ENCODE measurements around the gene FRAS1. TPM values are rescaled to one million over a fixed set of nuclear protein-coding genes. Genes with fewer than 3 reads are reported as not detected.

The FRAS1 gene
- total RNA-seq, 1 experiment from 2014 or later = 0.23 TPM

DNA sequence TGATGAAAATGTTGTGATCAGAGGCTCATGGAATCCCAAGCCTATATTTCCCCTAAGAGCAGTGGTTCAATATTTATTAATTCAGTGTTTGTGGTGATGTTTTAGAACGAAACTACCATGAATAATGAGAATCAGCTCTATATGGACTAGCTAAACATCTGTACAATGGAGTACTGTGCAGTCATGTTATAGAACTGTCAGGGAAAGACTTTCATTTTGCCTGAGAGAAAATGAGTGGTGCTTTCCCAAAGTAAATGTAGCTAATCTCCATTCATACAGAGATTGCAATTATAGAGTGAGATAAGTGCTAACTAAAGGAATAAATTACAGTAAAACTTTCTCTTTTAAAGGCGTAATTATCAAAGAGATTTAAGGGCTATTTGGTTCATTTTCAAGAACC is 147.1 kb downstream of the FRAS1 start:
- ChIA-PET POLR2A (no interaction called here), CTCF (no interaction called here)
- no peak for ATAC-seq
- intact Hi-C loops (cut with micrococcal nuclease; ENCODE audit: unreplicated experiment) = no loop called here
- no peaks in the 10 kb centered on the region for H3K9me3 ChIP-seq (ENCODE audit: control insufficient read depth, insufficient read depth, low read depth, low read length)
- DNase-seq (ENCODE audit: low read depth, low spot score) = no peak
- H3K4me1 ChIP-seq (ENCODE audit: control insufficient read depth, insufficient read depth, low read length) = no peaks in the 10 kb centered on the region
- H3K36me3 ChIP-seq (ENCODE audit: control insufficient read depth, insufficient read depth, low read length) = no peaks in the 10 kb centered on the region
- H3K27ac ChIP-seq (ENCODE audit: low read length) = no peak overlapping the region
- TF ChIP-seq POLR2AphosphoS5 (IDR thresholded peaks at IDR 0.05; ENCODE audit: low read depth, low read length) (no peak), TCF7L2 (IDR thresholded peaks at IDR 0.05; ENCODE audit: low read depth, low read length) (no peak), SIN3A (IDR thresholded peaks at IDR 0.05; ENCODE audit: borderline replicate concordance, insufficient read depth, low read depth, low read length) (no peak)
- TF ChIP-seq, protein P1, sequence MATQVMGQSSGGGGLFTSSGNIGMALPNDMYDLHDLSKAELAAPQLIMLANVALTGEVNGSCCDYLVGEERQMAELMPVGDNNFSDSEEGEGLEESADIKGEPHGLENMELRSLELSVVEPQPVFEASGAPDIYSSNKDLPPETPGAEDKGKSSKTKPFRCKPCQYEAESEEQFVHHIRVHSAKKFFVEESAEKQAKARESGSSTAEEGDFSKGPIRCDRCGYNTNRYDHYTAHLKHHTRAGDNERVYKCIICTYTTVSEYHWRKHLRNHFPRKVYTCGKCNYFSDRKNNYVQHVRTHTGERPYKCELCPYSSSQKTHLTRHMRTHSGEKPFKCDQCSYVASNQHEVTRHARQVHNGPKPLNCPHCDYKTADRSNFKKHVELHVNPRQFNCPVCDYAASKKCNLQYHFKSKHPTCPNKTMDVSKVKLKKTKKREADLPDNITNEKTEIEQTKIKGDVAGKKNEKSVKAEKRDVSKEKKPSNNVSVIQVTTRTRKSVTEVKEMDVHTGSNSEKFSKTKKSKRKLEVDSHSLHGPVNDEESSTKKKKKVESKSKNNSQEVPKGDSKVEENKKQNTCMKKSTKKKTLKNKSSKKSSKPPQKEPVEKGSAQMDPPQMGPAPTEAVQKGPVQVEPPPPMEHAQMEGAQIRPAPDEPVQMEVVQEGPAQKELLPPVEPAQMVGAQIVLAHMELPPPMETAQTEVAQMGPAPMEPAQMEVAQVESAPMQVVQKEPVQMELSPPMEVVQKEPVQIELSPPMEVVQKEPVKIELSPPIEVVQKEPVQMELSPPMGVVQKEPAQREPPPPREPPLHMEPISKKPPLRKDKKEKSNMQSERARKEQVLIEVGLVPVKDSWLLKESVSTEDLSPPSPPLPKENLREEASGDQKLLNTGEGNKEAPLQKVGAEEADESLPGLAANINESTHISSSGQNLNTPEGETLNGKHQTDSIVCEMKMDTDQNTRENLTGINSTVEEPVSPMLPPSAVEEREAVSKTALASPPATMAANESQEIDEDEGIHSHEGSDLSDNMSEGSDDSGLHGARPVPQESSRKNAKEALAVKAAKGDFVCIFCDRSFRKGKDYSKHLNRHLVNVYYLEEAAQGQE (IDR thresholded peaks at IDR 0.05; ENCODE audit: insufficient read depth in 1 of 2, low read depth in 2 of 2, low read length in 1 of 2) = no peak
- TF ChIP-seq, protein P2, sequence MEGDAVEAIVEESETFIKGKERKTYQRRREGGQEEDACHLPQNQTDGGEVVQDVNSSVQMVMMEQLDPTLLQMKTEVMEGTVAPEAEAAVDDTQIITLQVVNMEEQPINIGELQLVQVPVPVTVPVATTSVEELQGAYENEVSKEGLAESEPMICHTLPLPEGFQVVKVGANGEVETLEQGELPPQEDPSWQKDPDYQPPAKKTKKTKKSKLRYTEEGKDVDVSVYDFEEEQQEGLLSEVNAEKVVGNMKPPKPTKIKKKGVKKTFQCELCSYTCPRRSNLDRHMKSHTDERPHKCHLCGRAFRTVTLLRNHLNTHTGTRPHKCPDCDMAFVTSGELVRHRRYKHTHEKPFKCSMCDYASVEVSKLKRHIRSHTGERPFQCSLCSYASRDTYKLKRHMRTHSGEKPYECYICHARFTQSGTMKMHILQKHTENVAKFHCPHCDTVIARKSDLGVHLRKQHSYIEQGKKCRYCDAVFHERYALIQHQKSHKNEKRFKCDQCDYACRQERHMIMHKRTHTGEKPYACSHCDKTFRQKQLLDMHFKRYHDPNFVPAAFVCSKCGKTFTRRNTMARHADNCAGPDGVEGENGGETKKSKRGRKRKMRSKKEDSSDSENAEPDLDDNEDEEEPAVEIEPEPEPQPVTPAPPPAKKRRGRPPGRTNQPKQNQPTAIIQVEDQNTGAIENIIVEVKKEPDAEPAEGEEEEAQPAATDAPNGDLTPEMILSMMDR (IDR thresholded peaks at IDR 0.05) = no peak
- no peaks in the 10 kb centered on the region; the same call in 1 of the 2 replicates for H3K27me3 ChIP-seq (ENCODE audit: control insufficient read depth, insufficient read depth, low read length)
- no peak overlapping the region for H3K4me3 ChIP-seq (ENCODE audit: low read depth in 2 of 2, low read length in 2 of 2)
- BruUV-seq (replicated peaks) = no TSS peak
- in situ Hi-C loops (cut with HindIII; ENCODE audit: low pct_unique_long_range_greater_than_20kb, low sequenced_read_pairs) = no loop called here

DNA sequence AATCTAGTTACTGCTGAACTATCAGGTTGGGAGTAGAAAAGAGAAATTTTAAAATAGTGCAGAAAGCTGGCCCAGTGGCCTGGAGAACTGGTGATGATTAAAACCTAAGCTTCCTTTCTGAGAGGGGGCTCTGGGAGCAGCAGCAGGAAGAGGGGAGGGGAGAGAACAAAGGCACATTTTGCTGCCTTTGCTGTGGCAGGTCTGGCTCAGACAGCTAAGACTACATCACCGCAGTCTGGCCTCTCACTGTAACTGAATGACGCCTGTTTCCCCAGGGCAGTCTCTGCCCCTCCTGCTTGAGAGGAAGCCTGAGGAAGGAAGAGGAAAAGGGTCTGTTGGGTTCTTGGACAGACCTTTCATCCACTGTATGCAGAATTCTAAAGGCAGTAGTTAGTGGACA is 148.5 kb downstream of the FRAS1 start:
- H3K4me3 ChIP-seq (ENCODE audit: low read depth in 2 of 2, low read length in 2 of 2) = no peak overlapping the region
- H3K4me1 ChIP-seq (ENCODE audit: control insufficient read depth, insufficient read depth, low read length) = no peaks in the 10 kb centered on the region
- H3K27ac ChIP-seq (ENCODE audit: low read length) = no peak overlapping the region
- no peaks in the 10 kb centered on the region for H3K9me3 ChIP-seq (ENCODE audit: control insufficient read depth, insufficient read depth, low read depth, low read length)
- no peak for DNase-seq (ENCODE audit: low read depth, low spot score)
- in situ Hi-C loops (cut with HindIII; ENCODE audit: low pct_unique_long_range_greater_than_20kb, low sequenced_read_pairs) = no loop called here
- ChIA-PET POLR2A (no interaction called here), CTCF (no interaction called here)
- intact Hi-C loops (cut with micrococcal nuclease; ENCODE audit: unreplicated experiment) = no loop called here
- no peak for TF ChIP-seq POLR2AphosphoS5 (IDR thresholded peaks at IDR 0.05; ENCODE audit: low read depth, low read length)
- TF ChIP-seq, protein P1 (IDR thresholded peaks at IDR 0.05; ENCODE audit: insufficient read depth in 1 of 2, low read depth in 2 of 2, low read length in 1 of 2) = no peak
- TF ChIP-seq SIN3A (IDR thresholded peaks at IDR 0.05; ENCODE audit: borderline replicate concordance, insufficient read depth, low read depth, low read length) = no peak
- TF ChIP-seq TCF7L2 (IDR thresholded peaks at IDR 0.05; ENCODE audit: low read depth, low read length) = no peak
- TF ChIP-seq, protein P2 (IDR thresholded peaks at IDR 0.05) = no peak
- H3K27me3 ChIP-seq (ENCODE audit: control insufficient read depth, insufficient read depth, low read length) = no peaks in the 10 kb centered on the region; the same call in 1 of the 2 replicates
- ATAC-seq = no peak
- no peaks in the 10 kb centered on the region for H3K36me3 ChIP-seq (ENCODE audit: control insufficient read depth, insufficient read depth, low read length)
- BruUV-seq (replicated peaks) = no TSS peak

Measured in Panc1 (cell line).